Breast epithelium (tissue), 3 donors: ENCODE data around the gene RNH1.

Experiments
- POLR2A ChIP-seq: fragments of 450-650 bp; IDR thresholded peaks from one replicate; pipeline ENCODE4 v1.6.1; 2016; ENCODE audit warnings: antibody characterized with exemption, mild to moderate bottlenecking, moderate library complexity
- TF ChIP-seq, protein P1 (sequence below), 3 donors: fragments of 450-650 bp; IDR thresholded peaks; one replicate each; pipeline ENCODE4 v1.5.1; 2016 to 2017; ENCODE audit warnings: antibody characterized with exemption in 3 of 3, mild to moderate bottlenecking in 3 of 3, moderate library complexity in 3 of 3

- TF ChIP-seq, protein P1, sequence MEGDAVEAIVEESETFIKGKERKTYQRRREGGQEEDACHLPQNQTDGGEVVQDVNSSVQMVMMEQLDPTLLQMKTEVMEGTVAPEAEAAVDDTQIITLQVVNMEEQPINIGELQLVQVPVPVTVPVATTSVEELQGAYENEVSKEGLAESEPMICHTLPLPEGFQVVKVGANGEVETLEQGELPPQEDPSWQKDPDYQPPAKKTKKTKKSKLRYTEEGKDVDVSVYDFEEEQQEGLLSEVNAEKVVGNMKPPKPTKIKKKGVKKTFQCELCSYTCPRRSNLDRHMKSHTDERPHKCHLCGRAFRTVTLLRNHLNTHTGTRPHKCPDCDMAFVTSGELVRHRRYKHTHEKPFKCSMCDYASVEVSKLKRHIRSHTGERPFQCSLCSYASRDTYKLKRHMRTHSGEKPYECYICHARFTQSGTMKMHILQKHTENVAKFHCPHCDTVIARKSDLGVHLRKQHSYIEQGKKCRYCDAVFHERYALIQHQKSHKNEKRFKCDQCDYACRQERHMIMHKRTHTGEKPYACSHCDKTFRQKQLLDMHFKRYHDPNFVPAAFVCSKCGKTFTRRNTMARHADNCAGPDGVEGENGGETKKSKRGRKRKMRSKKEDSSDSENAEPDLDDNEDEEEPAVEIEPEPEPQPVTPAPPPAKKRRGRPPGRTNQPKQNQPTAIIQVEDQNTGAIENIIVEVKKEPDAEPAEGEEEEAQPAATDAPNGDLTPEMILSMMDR (IDR thresholded peaks at IDR 0.05) = no peak
- no peak for TF ChIP-seq POLR2A
Observed at GRCh38 chr11:477052-477715, 29.9 kb downstream of the RNH1 start.
